ENCODE results near the gene MRPL11.
"Not testable (repeated sequence)": the region's sequence is repeated elsewhere in the genome, so short reads cannot be mapped to it uniquely, and the experiment has no call there.

Gene MRPL11

GRCh38 chr11:66466225-66467033, 27.8 kb upstream of the MRPL11 start, which contains the start of gene PELI3:
Gene PELI3 (plus strand): TSS chr11:66466905. CDS start chr11:66468129, 1,224 bp downstream.
- Histone ChIP-seq H3K4me3 (peak within 1 kb of the TSS; percentile 67), H3K27ac (peak within 1 kb of the TSS; percentile 67 to 85), H3K27me3 (no peaks in the 10 kb centered on the region), H3K9me3 (no peaks in the 10 kb centered on the region), H3K4me1 (peaks cover 0 to 22% (median 16%) of the 10 kb centered on the region in 4 donors), H3K36me3 (peaks cover 0 to 14% (median 11%) of the 10 kb centered on the region in 3 donors)
- intact Hi-C loops (cut with DNase I; ENCODE audit: low total_unique reads), result no loop called here
- DNase-seq, result peak; percentile 90 to 96
- no peak for TF ChIP-seq CTCF (IDR thresholded peaks at IDR 0.05)

- Histone ChIP-seq H3K27ac (peak overlapping the region; percentile 67 to 85), H3K36me3 (peaks cover 0 to 6% (median 3%) of the 10 kb centered on the region in 3 donors), H3K9me3 (no peaks in the 10 kb centered on the region), H3K4me3 (peak overlapping the region; percentile 67), H3K4me1 (peaks cover 0 to 22% (median 16%) of the 10 kb centered on the region in 4 donors), H3K27me3 (no peaks in the 10 kb centered on the region)
- no peak for DNase-seq
- no peak for TF ChIP-seq CTCF (IDR thresholded peaks at IDR 0.05)
- intact Hi-C loops (cut with DNase I; ENCODE audit: low total_unique reads), result no loop called here
These were observed 27.0 kb upstream of the MRPL11 start for GRCh38 chr11:66465373-66466224.

GRCh38 chr11:66464916-66465315, 26.3 kb upstream of the MRPL11 start:
- no peaks in the 10 kb centered on the region for H3K36me3 ChIP-seq
- H3K27me3 ChIP-seq, result no peaks in the 10 kb centered on the region
- no peak for TF ChIP-seq CTCF (IDR thresholded peaks at IDR 0.05)
- H3K9me3 ChIP-seq, result no peaks in the 10 kb centered on the region
- H3K27ac ChIP-seq, result no peak overlapping the region
- no peak overlapping the region for H3K4me3 ChIP-seq
- no peak for DNase-seq
- H3K4me1 ChIP-seq, result peaks cover 0 to 22% (median 16%) of the 10 kb centered on the region in 4 donors
- intact Hi-C loops (cut with DNase I; ENCODE audit: low total_unique reads), result no loop called here

- DNase-seq; H3K27me3 ChIP-seq; H3K4me3 ChIP-seq; H3K9me3 ChIP-seq; H3K36me3 ChIP-seq; intact Hi-C loops (cut with DNase I; ENCODE audit: low total_unique reads); H3K27ac ChIP-seq: not testable (repeated sequence)
- H3K4me1 ChIP-seq, result peaks cover 0 to 22% (median 16%) of the 10 kb centered on the region in 4 donors
These were observed 25.5 kb upstream of the MRPL11 start for GRCh38 chr11:66464116-66464515.

- Histone ChIP-seq H3K27ac (no peak overlapping the region), H3K27me3 (no peaks in the 10 kb centered on the region), H3K36me3 (no peaks in the 10 kb centered on the region), H3K4me3 (no peak overlapping the region), H3K9me3 (no peaks in the 10 kb centered on the region), H3K4me1 (peaks cover 0 to 19% (median 12%) of the 10 kb centered on the region in 4 donors)
- no peak for DNase-seq
- intact Hi-C loops (cut with DNase I; ENCODE audit: low total_unique reads), result no loop called here
- TF ChIP-seq CTCF (IDR thresholded peaks at IDR 0.05), result no peak
These were observed 24.3 kb upstream of the MRPL11 start for GRCh38 chr11:66462911-66463310.

- Histone ChIP-seq H3K4me1 (peaks cover 0 to 11% (median 6%) of the 10 kb centered on the region in 4 donors), H3K27me3 (no peaks in the 10 kb centered on the region), H3K27ac (no peak overlapping the region), H3K36me3 (no peaks in the 10 kb centered on the region), H3K9me3 (no peaks in the 10 kb centered on the region), H3K4me3 (no peak overlapping the region)
- intact Hi-C loops (cut with DNase I; ENCODE audit: low total_unique reads), result no loop called here
- no peak for TF ChIP-seq CTCF (IDR thresholded peaks at IDR 0.05)
- DNase-seq, result no peak
These were observed 23.4 kb upstream of the MRPL11 start for GRCh38 chr11:66462010-66462409.

Measured in tibial artery (tissue), 4 donors.